Measurements from ENCODE around the gene ZNF654. TPM values are rescaled to one million over a fixed set of nuclear protein-coding genes. Genes with fewer than 3 reads are reported as not detected.

Gene ZNF654
- polyA plus RNA-seq, 1 of the 3 experiments (the other 2 are of a cell fraction), result 1.6 TPM

- POLR2A ChIA-PET, result no interaction called here
- H3K4me2 ChIP-seq, result no peak overlapping the region
- H3F3A ChIP-seq (replicated peaks; ENCODE audit: insufficient read depth), result peaks cover 5% of the 10 kb centered on the region
- no peak overlapping the region for H3K9ac ChIP-seq
- H3K4me1 ChIP-seq (ENCODE audit: control insufficient read depth in 1 of 2, insufficient read depth in 2 of 2, low read depth in 1 of 2, low read length in 1 of 2), result peaks cover 9 to 10% of the 10 kb centered on the region in 2 experiments; a peak in 3 of 4 replicates
- DNase-seq, result no peak
- no peaks in the 10 kb centered on the region for H3K9me2 ChIP-seq
- no peak overlapping the region for H2AFZ ChIP-seq (ENCODE audit: low read depth)
- H3K9me3 ChIP-seq, result no peaks in the 10 kb centered on the region
- H3K27me3 ChIP-seq (ENCODE audit: insufficient read depth), result no peaks in the 10 kb centered on the region
- H3K4me3 ChIP-seq (ENCODE audit: low read depth in 2 of 2, low read length in 1 of 2), result no peak overlapping the region
- peaks cover 17% of the 10 kb centered on the region for H3K79me2 ChIP-seq (ENCODE audit: insufficient read depth)
- peaks cover 32 to 38% of the 10 kb centered on the region in 2 experiments for H3K36me3 ChIP-seq (replicated peaks in 1 of 2; ENCODE audit: control insufficient read depth in 1 of 2, insufficient read depth in 2 of 2, low read length in 1 of 2)
- TF ChIP-seq FOSL2 (IDR thresholded peaks at IDR 0.05; ENCODE audit: borderline replicate concordance, low read depth), result peak; percentile 21; the same call in 1 of the 2 replicates
- TF ChIP-seq, protein P1, sequence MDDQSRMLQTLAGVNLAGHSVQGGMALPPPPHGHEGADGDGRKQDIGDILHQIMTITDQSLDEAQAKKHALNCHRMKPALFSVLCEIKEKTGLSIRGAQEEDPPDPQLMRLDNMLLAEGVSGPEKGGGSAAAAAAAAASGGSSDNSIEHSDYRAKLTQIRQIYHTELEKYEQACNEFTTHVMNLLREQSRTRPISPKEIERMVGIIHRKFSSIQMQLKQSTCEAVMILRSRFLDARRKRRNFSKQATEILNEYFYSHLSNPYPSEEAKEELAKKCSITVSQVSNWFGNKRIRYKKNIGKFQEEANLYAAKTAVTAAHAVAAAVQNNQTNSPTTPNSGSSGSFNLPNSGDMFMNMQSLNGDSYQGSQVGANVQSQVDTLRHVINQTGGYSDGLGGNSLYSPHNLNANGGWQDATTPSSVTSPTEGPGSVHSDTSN (IDR thresholded peaks at IDR 0.05), result peak; percentile 25; the same call in 1 of the 2 replicates
- TF ChIP-seq, protein P2, sequence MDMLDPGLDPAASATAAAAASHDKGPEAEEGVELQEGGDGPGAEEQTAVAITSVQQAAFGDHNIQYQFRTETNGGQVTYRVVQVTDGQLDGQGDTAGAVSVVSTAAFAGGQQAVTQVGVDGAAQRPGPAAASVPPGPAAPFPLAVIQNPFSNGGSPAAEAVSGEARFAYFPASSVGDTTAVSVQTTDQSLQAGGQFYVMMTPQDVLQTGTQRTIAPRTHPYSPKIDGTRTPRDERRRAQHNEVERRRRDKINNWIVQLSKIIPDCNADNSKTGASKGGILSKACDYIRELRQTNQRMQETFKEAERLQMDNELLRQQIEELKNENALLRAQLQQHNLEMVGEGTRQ (IDR thresholded peaks at IDR 0.05; ENCODE audit: borderline replicate concordance, low read depth, low read length), result no peak
- TF ChIP-seq TCF12 (IDR thresholded peaks at IDR 0.05), result 0 out of 2 replicates have a peak, but pooled peaks have one; percentile 14
- H3K27ac ChIP-seq (ENCODE audit: low read depth in 2 of 2, low read length in 1 of 2), result peak overlapping the region in 1 of 2 experiments; percentile 13; a peak in 1 of 4 replicates
- CTCF ChIA-PET, result no interaction called here
- no peaks in the 10 kb centered on the region for H4K20me1 ChIP-seq (ENCODE audit: insufficient read depth)
- 94% methylated on average over 1 of the region's 1 CpG for WGBS (ENCODE audit: low lambda C conversion rate)
Observed at GRCh38 chr3:88131695-88132094, 72.6 kb downstream of the ZNF654 start.

DNA sequence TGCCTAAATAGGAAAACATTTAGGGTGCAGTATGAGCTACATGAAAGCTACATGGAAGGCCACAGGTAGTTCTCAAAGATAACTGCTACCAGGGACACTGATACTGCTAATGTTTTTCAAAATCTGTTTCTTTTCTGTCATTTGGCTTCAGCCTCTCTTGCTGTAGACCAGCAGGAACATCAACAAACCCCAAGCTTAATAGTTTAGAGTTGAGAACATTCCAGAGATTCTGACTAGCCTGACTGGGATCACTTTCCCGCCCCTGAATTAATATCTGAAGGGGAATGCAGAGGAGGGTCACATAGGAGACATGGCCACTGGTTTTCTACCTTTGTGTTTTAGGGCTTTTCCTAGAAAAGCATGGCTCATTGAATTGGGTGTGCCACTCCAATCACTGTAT is 73.8 kb downstream of the ZNF654 start:
- no peaks in the 10 kb centered on the region for H3K9me3 ChIP-seq
- peaks cover 5% of the 10 kb centered on the region for H3F3A ChIP-seq (replicated peaks; ENCODE audit: insufficient read depth)
- no peaks in the 10 kb centered on the region for H3K9me2 ChIP-seq
- no peaks in the 10 kb centered on the region for H4K20me1 ChIP-seq (ENCODE audit: insufficient read depth)
- DNase-seq, result no peak
- no peak overlapping the region for H3K4me2 ChIP-seq
- no peak for TF ChIP-seq CTCF (IDR thresholded peaks at IDR 0.05)
- TF ChIP-seq, protein P2 (IDR thresholded peaks at IDR 0.05; ENCODE audit: borderline replicate concordance, low read depth, low read length), result no peak
- TF ChIP-seq SIN3A (IDR thresholded peaks at IDR 0.05; ENCODE audit: borderline replicate concordance, low read depth, low read length), result no peak
- no peak for TF ChIP-seq FOXJ3 (CRISPR knock-in tag; IDR thresholded peaks at IDR 0.05)
- TF ChIP-seq TAF1 (IDR thresholded peaks at IDR 0.05; ENCODE audit: borderline replicate concordance, low read depth, low read length), result no peak
- TF ChIP-seq, protein P1 (IDR thresholded peaks at IDR 0.05), result no peak
- TF ChIP-seq TEAD4 (IDR thresholded peaks at IDR 0.05; ENCODE audit: borderline replicate concordance, insufficient read depth), result no peak
- TF ChIP-seq CHD2 (IDR thresholded peaks at IDR 0.05; ENCODE audit: low read length, partially characterized antibody), result no peak
- no peak for TF ChIP-seq NRF1 (IDR thresholded peaks at IDR 0.05; ENCODE audit: low read depth, low read length)
- H2AFZ ChIP-seq (ENCODE audit: low read depth), result no peak overlapping the region
- 100% methylated on average over 1 of the region's 1 CpG for WGBS (ENCODE audit: low lambda C conversion rate)
- no peak overlapping the region for H3K4me3 ChIP-seq (ENCODE audit: low read depth in 2 of 2, low read length in 1 of 2)
- peaks cover 6% of the 10 kb centered on the region; the same call in 1 of the 2 replicates for H3K79me2 ChIP-seq (ENCODE audit: insufficient read depth)
- no peak overlapping the region; a peak in 1 of 4 replicates for H3K27ac ChIP-seq (ENCODE audit: low read depth in 2 of 2, low read length in 1 of 2)
- POLR2A ChIA-PET, result no interaction called here
- H3K27me3 ChIP-seq (ENCODE audit: insufficient read depth), result no peaks in the 10 kb centered on the region
- H3K9ac ChIP-seq, result no peak overlapping the region
- H3K36me3 ChIP-seq (replicated peaks in 1 of 2; ENCODE audit: control insufficient read depth in 1 of 2, insufficient read depth in 2 of 2, low read length in 1 of 2), result peaks cover 34 to 38% of the 10 kb centered on the region in 2 experiments
- H3K4me1 ChIP-seq (ENCODE audit: control insufficient read depth in 1 of 2, insufficient read depth in 2 of 2, low read depth in 1 of 2, low read length in 1 of 2), result peaks cover 9 to 10% of the 10 kb centered on the region in 2 experiments; a peak in 3 of 4 replicates
- CTCF ChIA-PET, result interaction anchor here (1.5 kb wide), 1 partner anchor 19 kb away, joined by 7 read pairs; no protein-coding TSS in a partner anchor

Measured in SK-N-SH (cell line).